Measurements from ENCODE around the gene HOXA3. TPM values are rescaled to one million over a fixed set of nuclear protein-coding genes. Genes with fewer than 3 reads are reported as not detected.

Gene HOXA3
- total RNA-seq, 1 experiment from 2014 or later: 12.0 TPM

- DNase-seq: no peak
- H3K4me1 ChIP-seq: peaks cover 8% of the 10 kb centered on the region
These were observed 23.5 kb upstream of the HOXA3 start for GRCh38 chr7:27175626-27176523.

GRCh38 chr7:27174874-27175625 is 22.7 kb upstream of the HOXA3 start:
- no peak overlapping the region for H3K4me3 ChIP-seq
- H3K9me3 ChIP-seq (replicated peaks): no peaks in the 10 kb centered on the region
- H3K36me3 ChIP-seq: peaks cover 5% of the 10 kb centered on the region; the same call in 1 of the 2 replicates
- H3K4me1 ChIP-seq: peaks cover 8% of the 10 kb centered on the region
- 0 out of 2 replicates have a peak, but pooled peaks cover 5% of the 10 kb centered on the region for H3K27me3 ChIP-seq
- H3K27ac ChIP-seq: no peak overlapping the region
- no peak for DNase-seq

More at GRCh38 chr7:27175626-27176523, 23.5 kb upstream of the HOXA3 start:
- Histone ChIP-seq H3K36me3 (peaks cover 5% of the 10 kb centered on the region; the same call in 1 of the 2 replicates), H3K27ac (no peak overlapping the region), H3K4me3 (no peak overlapping the region), H3K27me3 (0 out of 2 replicates have a peak, but pooled peaks cover 5% of the 10 kb centered on the region), H3K9me3 (replicated peaks) (no peaks in the 10 kb centered on the region)

GRCh38 chr7:27173956-27174873 is 21.8 kb upstream of the HOXA3 start, which contains the start of gene HOXA10:
Gene HOXA10 (minus strand): TSS chr7:27174320. CDS start chr7:27174306, 14 bp downstream.
- peak within 1 kb of the TSS; percentile 82 for H3K27ac ChIP-seq
- peaks cover 8% of the 10 kb centered on the region for H3K4me1 ChIP-seq
- peak within 1 kb of the TSS; percentile 84 for H3K4me3 ChIP-seq
- H3K36me3 ChIP-seq: peaks cover 5% of the 10 kb centered on the region; the same call in 1 of the 2 replicates
- 0 out of 2 replicates have a peak, but pooled peaks cover 5% of the 10 kb centered on the region for H3K27me3 ChIP-seq
- peak in 1 of 2 experiments; percentile 40 for DNase-seq
- no peaks in the 10 kb centered on the region for H3K9me3 ChIP-seq (replicated peaks)

GRCh38 chr7:27173511-27173955 is 21.1 kb upstream of the HOXA3 start:
- peak in 1 of 2 experiments; percentile 46 for DNase-seq
- H3K36me3 ChIP-seq: peaks cover 5% of the 10 kb centered on the region; the same call in 1 of the 2 replicates
- H3K27me3 ChIP-seq: 0 out of 2 replicates have a peak, but pooled peaks cover 5% of the 10 kb centered on the region
- H3K4me1 ChIP-seq: peaks cover 8% of the 10 kb centered on the region
- peak overlapping the region; percentile 82 for H3K27ac ChIP-seq
- peak overlapping the region; percentile 84 for H3K4me3 ChIP-seq
- H3K9me3 ChIP-seq (replicated peaks): no peaks in the 10 kb centered on the region

GRCh38 chr7:27172823-27173510 is 20.6 kb upstream of the HOXA3 start:
- H3K27me3 ChIP-seq: 0 out of 2 replicates have a peak, but pooled peaks cover 5% of the 10 kb centered on the region
- peak; percentile 70 to 73 for DNase-seq
- peak overlapping the region; percentile 82 for H3K27ac ChIP-seq

GRCh38 chr7:27172315-27172774 is 20.0 kb upstream of the HOXA3 start:
- H3K27ac ChIP-seq: peak overlapping the region; percentile 82
- no peaks in the 10 kb centered on the region for H3K27me3 ChIP-seq

More at GRCh38 chr7:27172823-27173510, 20.6 kb upstream of the HOXA3 start:
- Histone ChIP-seq H3K36me3 (peaks cover 5% of the 10 kb centered on the region; the same call in 1 of the 2 replicates), H3K4me3 (peak overlapping the region; percentile 84), H3K9me3 (replicated peaks) (no peaks in the 10 kb centered on the region), H3K4me1 (peaks cover 8% of the 10 kb centered on the region)

GRCh38 chr7:27171637-27172314 is 19.4 kb upstream of the HOXA3 start:
- Histone ChIP-seq H3K27me3 (no peaks in the 10 kb centered on the region), H3K36me3 (peaks cover 5% of the 10 kb centered on the region; the same call in 1 of the 2 replicates), H3K9me3 (replicated peaks) (no peaks in the 10 kb centered on the region), H3K4me1 (peaks cover 8% of the 10 kb centered on the region), H3K27ac (no peak overlapping the region), H3K4me3 (peak overlapping the region; percentile 84)
- no peak for DNase-seq

More at GRCh38 chr7:27172315-27172774, 20.0 kb upstream of the HOXA3 start:
- Histone ChIP-seq H3K4me3 (peak overlapping the region; percentile 84), H3K36me3 (peaks cover 5% of the 10 kb centered on the region; the same call in 1 of the 2 replicates), H3K4me1 (peaks cover 8% of the 10 kb centered on the region), H3K9me3 (replicated peaks) (no peaks in the 10 kb centered on the region)
- DNase-seq: peak; percentile 30 to 39

GRCh38 chr7:27171325-27171636 is 18.9 kb upstream of the HOXA3 start:
- Histone ChIP-seq H3K27ac (no peak overlapping the region), H3K9me3 (replicated peaks) (no peaks in the 10 kb centered on the region), H3K4me1 (peaks cover 8% of the 10 kb centered on the region)

GRCh38 chr7:27170426-27171324 is 18.3 kb upstream of the HOXA3 start:
- DNase-seq: no peak
- peaks cover 5% of the 10 kb centered on the region; the same call in 1 of the 2 replicates for H3K36me3 ChIP-seq
- H3K4me1 ChIP-seq: peaks cover 8% of the 10 kb centered on the region
- H3K9me3 ChIP-seq (replicated peaks): no peaks in the 10 kb centered on the region
- H3K27ac ChIP-seq: no peak overlapping the region
- H3K4me3 ChIP-seq: no peak overlapping the region
- H3K27me3 ChIP-seq: no peaks in the 10 kb centered on the region

More at GRCh38 chr7:27171325-27171636, 18.9 kb upstream of the HOXA3 start:
- Histone ChIP-seq H3K27me3 (no peaks in the 10 kb centered on the region), H3K4me3 (no peak overlapping the region), H3K36me3 (peaks cover 5% of the 10 kb centered on the region; the same call in 1 of the 2 replicates)
- DNase-seq: no peak

- no peaks in the 10 kb centered on the region for H3K9me3 ChIP-seq (replicated peaks)
- no peak overlapping the region for H3K27ac ChIP-seq
These were observed 17.5 kb upstream of the HOXA3 start for GRCh38 chr7:27169658-27170425.

GRCh38 chr7:27168265-27168947 is 16.0 kb upstream of the HOXA3 start:
- no peaks in the 10 kb centered on the region for H3K9me3 ChIP-seq (replicated peaks)
- DNase-seq: no peak
- H3K4me1 ChIP-seq: peaks cover 8% of the 10 kb centered on the region
- H3K27ac ChIP-seq: no peak overlapping the region
- no peaks in the 10 kb centered on the region for H3K27me3 ChIP-seq
- H3K36me3 ChIP-seq: peaks cover 5% of the 10 kb centered on the region; the same call in 1 of the 2 replicates
- H3K4me3 ChIP-seq: no peak overlapping the region

More at GRCh38 chr7:27169658-27170425, 17.5 kb upstream of the HOXA3 start:
- Histone ChIP-seq H3K36me3 (peaks cover 5% of the 10 kb centered on the region; the same call in 1 of the 2 replicates), H3K27me3 (no peaks in the 10 kb centered on the region), H3K4me1 (peaks cover 8% of the 10 kb centered on the region), H3K4me3 (no peak overlapping the region)
- no peak for DNase-seq
